Peyer's patch (tissue), 4 donors: ENCODE measurements around the gene FAM131B. TPM values are rescaled to one million over a fixed set of nuclear protein-coding genes. Genes with fewer than 3 reads are reported as not detected.

ENCODE experiments used
- DNase-seq, 3 donors: peaks; one replicate each; pipeline ENCODE4 v3.0.0-alpha.2; 2017 to 2019
- H3K27ac ChIP-seq, 4 donors: fragments of 200-600 bp; sonication (generic); one replicate each; pipeline ENCODE4 v1.5.1; 2016 to 2019
- H3K27me3 ChIP-seq, 2 donors: fragments of 200-600 bp; sonication (generic); one replicate each; pipeline ENCODE4 v1.5.1; 2019
- H3K36me3 ChIP-seq, 3 donors: fragments of 200-600 bp; sonication (generic); one replicate each; pipeline ENCODE4 v1.5.1; 2016 to 2019
- H3K4me1 ChIP-seq, 4 donors: fragments of 200-600 bp; sonication (generic); one replicate each; pipeline ENCODE4 v1.5.1; 2016 to 2019
- H3K4me3 ChIP-seq, 4 donors: fragments of 200-600 bp; sonication (generic); 1 replicate in 3 of 4; 2 replicates in 1 of 4; pipeline ENCODE4 v1.5.1; 2016 to 2019; ENCODE audit warnings: mild to moderate bottlenecking in 1 of 4
- H3K9me3 ChIP-seq, 4 donors: fragments of 200-600 bp; sonication (generic); one replicate each; pipeline ENCODE4 v1.5.1; 2016 to 2019; ENCODE audit warnings: mild to moderate bottlenecking in 1 of 4
- POLR2A ChIP-seq, 2 donors: fragments of 450-650 bp; IDR thresholded peaks; one replicate each; pipeline ENCODE4 v1.5.1; 2017; ENCODE audit warnings: antibody characterized with exemption in 2 of 2, mild to moderate bottlenecking in 2 of 2, moderate library complexity in 2 of 2
- total RNA-seq, 4 donors: library from RNA; depleted of rRNA; stranded (reverse); fragments of >200 nt; gene quantifications; one replicate each; pipeline ENCODE4 v1.1.0, GENCODE V29; 2016
- TF ChIP-seq, protein P1 (sequence below), 6 experiments: fragments of 450-650 bp in 4 of 6; fragments of 200-600 bp in 2 of 6; sonication (generic) in 1 of 6; IDR thresholded peaks; one replicate each; pipeline ENCODE4 v1.5.1; 2017 to 2019; ENCODE audit warnings: antibody characterized with exemption in 6 of 6, mild to moderate bottlenecking in 3 of 6, moderate library complexity in 1 of 6

FAM131B gene
- total RNA-seq, 4 donors from 2014 or later: 0.66 to 0.83 (median 0.80) TPM; not detected in 1

DNA sequence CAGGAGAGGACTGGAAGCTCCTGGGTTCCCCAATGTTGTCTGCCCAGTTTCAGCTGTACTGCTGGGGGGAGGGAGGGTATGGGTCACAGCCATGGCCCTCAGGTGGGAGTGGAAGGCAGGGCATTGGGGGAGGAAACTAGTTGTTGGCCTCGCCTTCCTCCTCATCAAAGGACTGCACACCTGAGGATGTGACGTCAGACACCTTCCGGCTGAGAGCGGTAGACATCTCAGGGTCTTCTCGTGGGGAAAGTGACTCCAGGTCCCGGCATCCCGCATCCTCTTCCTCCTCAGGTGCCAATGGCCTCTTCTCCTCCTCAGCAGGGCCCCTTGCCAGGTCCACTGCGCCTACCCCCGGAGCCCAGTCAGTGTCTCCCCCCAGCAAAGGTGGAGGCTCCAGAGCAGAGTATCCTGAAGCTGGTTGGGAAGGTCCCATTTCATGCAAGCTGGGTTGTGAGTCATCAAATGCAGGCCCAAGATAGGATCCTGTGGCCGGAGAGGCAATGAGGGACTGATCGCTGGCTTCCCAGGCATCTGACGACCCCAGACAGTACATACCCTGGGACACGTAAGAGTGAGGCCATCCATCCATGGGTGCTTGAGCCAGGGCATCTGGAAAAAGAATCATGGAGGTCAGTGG lies 6.0 kb downstream of the FAM131B start:
- H3K4me1 ChIP-seq: peaks cover 0 to 1% (median 0%) of the 10 kb centered on the region in 4 donors
- no peaks in the 10 kb centered on the region for H3K27me3 ChIP-seq
- no peak for DNase-seq
- H3K36me3 ChIP-seq: no peaks in the 10 kb centered on the region
- TF ChIP-seq, protein P1, sequence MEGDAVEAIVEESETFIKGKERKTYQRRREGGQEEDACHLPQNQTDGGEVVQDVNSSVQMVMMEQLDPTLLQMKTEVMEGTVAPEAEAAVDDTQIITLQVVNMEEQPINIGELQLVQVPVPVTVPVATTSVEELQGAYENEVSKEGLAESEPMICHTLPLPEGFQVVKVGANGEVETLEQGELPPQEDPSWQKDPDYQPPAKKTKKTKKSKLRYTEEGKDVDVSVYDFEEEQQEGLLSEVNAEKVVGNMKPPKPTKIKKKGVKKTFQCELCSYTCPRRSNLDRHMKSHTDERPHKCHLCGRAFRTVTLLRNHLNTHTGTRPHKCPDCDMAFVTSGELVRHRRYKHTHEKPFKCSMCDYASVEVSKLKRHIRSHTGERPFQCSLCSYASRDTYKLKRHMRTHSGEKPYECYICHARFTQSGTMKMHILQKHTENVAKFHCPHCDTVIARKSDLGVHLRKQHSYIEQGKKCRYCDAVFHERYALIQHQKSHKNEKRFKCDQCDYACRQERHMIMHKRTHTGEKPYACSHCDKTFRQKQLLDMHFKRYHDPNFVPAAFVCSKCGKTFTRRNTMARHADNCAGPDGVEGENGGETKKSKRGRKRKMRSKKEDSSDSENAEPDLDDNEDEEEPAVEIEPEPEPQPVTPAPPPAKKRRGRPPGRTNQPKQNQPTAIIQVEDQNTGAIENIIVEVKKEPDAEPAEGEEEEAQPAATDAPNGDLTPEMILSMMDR (IDR thresholded peaks at IDR 0.05): no peak
- no peak for TF ChIP-seq POLR2A (IDR thresholded peaks at IDR 0.05)
- no peak overlapping the region for H3K4me3 ChIP-seq
- H3K27ac ChIP-seq: no peak overlapping the region
- H3K9me3 ChIP-seq: no peaks in the 10 kb centered on the region

DNA sequence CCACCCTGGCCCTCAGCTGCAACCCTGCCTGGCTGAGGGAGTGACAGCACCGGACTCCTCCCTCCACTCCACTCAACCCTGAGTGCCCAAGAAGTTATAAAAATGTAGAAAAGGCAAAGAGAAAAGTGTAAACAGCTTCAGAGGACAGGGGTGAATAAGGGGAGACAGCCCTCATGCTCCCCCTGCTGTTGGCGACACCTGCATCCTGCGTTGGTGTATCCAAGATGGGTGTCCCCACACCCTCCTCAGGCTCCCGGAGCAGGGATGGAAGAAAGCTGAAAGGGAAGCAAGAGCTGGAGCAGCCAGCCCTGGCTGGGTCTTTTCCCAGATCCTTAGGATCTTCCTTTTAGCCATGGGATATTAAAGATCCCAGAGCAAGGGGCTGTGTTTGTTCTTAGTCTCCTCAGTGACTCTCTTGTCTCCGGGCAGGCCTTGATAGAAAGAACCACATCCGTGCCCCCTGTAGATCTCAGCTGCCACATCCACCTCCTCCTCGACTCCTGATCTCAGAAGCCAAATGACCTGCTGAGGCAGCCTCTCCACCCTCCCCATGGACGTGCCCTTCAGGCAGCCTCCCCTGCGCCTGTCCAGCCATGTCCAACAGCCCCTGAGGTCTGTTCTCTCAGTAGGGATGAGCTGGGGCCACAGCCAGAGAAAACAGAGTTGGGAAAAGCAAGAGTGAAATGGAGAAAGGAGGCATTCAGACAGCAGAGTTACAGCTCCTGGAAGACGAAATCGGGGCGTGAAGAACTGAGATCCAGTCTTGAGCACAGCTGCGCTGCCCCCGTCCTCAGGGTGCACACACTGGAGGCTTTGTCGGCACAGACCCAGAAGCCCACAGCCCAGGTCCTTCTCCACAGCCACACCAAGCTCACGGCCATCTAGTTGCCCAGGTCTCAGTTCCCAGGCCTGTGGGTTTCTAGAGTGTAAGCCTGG lies 6.8 kb downstream of the FAM131B start:
- no peaks in the 10 kb centered on the region for H3K36me3 ChIP-seq
- H3K4me3 ChIP-seq: no peak overlapping the region
- no peak for DNase-seq
- no peak for TF ChIP-seq POLR2A (IDR thresholded peaks at IDR 0.05)
- TF ChIP-seq, protein P1 (IDR thresholded peaks at IDR 0.05): no peak
- H3K27me3 ChIP-seq: no peaks in the 10 kb centered on the region
- H3K4me1 ChIP-seq: no peaks in the 10 kb centered on the region
- H3K27ac ChIP-seq: no peak overlapping the region
- H3K9me3 ChIP-seq: no peaks in the 10 kb centered on the region

DNA sequence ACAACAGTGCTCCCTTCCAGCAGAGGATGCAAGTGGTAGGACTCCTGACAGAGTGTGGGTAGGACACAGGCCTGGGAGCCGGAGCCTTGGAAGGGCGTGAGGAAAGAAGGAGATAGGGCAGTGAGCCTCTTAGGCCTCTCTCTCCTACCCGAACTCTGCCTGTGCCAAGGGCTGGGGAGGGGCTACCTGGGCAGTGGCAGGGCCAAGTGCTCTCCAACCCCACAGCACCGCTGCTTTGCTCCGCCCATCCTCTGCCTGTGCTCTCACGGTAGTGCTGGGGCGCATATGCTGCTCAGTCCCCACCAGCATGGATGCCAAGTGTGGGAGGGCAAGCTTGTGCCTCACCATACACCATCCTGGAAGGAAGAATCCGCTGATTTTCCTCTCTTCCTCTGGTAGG lies 7.5 kb downstream of the FAM131B start:
- H3K27ac ChIP-seq: no peak overlapping the region
- no peak for TF ChIP-seq POLR2A (IDR thresholded peaks at IDR 0.05)
- TF ChIP-seq, protein P1 (IDR thresholded peaks at IDR 0.05): no peak
- H3K4me1 ChIP-seq: no peaks in the 10 kb centered on the region
- no peaks in the 10 kb centered on the region for H3K36me3 ChIP-seq
- H3K9me3 ChIP-seq: no peaks in the 10 kb centered on the region
- H3K4me3 ChIP-seq: no peak overlapping the region
- H3K27me3 ChIP-seq: no peaks in the 10 kb centered on the region
- no peak for DNase-seq

DNA sequence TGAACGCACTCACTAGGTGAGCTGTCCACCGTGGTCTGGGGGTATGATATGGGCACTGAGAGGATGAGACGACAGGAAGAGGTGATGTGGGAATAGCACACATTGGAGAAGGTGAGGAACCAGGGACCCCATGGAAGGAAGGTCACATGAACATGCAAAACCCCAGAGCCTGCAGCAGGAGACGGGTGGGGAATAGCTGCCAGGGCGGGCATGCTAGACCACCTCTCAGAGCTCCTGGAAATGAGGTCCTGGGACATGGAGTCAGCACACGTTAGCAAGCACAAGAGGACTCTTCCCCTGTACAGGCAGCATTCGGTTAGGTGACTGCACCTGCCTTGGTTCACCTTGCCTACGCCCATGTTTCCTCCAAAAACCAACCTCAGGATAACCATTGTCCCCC lies 8.1 kb downstream of the FAM131B start:
- Histone ChIP-seq H3K27ac (no peak overlapping the region), H3K27me3 (no peaks in the 10 kb centered on the region), H3K9me3 (no peaks in the 10 kb centered on the region), H3K4me1 (no peaks in the 10 kb centered on the region), H3K4me3 (no peak overlapping the region), H3K36me3 (no peaks in the 10 kb centered on the region)
- TF ChIP-seq, protein P1 (IDR thresholded peaks at IDR 0.05): no peak
- no peak for TF ChIP-seq POLR2A (IDR thresholded peaks at IDR 0.05)
- no peak for DNase-seq

DNA sequence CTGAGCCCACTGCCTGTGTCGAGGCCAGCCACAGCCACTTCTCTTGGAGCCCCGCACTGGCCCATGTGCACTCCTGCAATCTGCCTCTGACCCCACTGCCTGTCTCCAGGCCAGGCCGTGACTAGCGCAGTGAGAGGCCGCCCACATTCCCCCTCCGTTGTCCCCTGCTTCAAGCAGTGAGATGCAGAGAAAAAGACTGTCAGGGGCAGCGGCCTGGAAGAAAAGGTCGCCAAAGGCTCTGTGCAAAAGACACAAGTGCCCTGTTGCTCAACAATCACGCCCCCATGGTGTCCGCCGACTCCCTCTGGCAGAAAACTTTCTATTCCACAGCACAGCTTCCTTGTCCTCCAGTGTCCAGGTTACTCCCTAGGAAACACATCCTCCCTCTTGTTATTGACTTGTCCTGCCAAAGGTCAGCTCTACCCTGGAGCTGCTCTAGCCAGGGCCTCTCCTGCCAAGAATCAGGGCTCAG lies 9.9 kb downstream of the FAM131B start:
- no peaks in the 10 kb centered on the region for H3K4me1 ChIP-seq
- no peaks in the 10 kb centered on the region for H3K27me3 ChIP-seq
- H3K9me3 ChIP-seq: no peaks in the 10 kb centered on the region
- no peak for DNase-seq
- no peak overlapping the region for H3K27ac ChIP-seq
- no peak overlapping the region for H3K4me3 ChIP-seq
- H3K36me3 ChIP-seq: no peaks in the 10 kb centered on the region
- TF ChIP-seq, protein P1 (IDR thresholded peaks at IDR 0.05): no peak
